Muscle layer of duodenum (tissue), 2 donors: ENCODE measurements around the gene PITPNM1.
"Not testable (repeated sequence)": the region's sequence is repeated elsewhere in the genome, so short reads cannot be mapped to it uniquely, and the experiment has no call there.

Experiments
- H3K27ac ChIP-seq: one replicate; pipeline ENCODE4 v1.7.0; 2013; ENCODE audit warnings: mild to moderate bottlenecking, low read length
- H3K27me3 ChIP-seq: one replicate; pipeline ENCODE4 v1.7.0; 2013; ENCODE audit warnings: low read depth, mild to moderate bottlenecking, control low read depth, low read length
- H3K36me3 ChIP-seq, 2 donors: one replicate each; pipeline ENCODE4 v1.7.0; 2013; ENCODE audit warnings: low read length in 2 of 2, control low read depth in 1 of 2, mild to moderate bottlenecking in 1 of 2; ENCODE audit not compliant: insufficient read depth in 2 of 2, control insufficient read depth in 1 of 2
- H3K4me1 ChIP-seq, 2 donors: one replicate each; pipeline ENCODE4 v1.7.0; 2013; ENCODE audit warnings: low read length in 2 of 2, mild to moderate bottlenecking in 2 of 2, control low read depth in 1 of 2, moderate library complexity in 1 of 2; ENCODE audit not compliant: insufficient read depth in 2 of 2, control insufficient read depth in 1 of 2
- H3K4me3 ChIP-seq, 2 donors: one replicate each; pipeline ENCODE4 v1.7.0; 2013; ENCODE audit warnings: low read length in 2 of 2, low read depth in 1 of 2, mild to moderate bottlenecking in 1 of 2
- H3K9me3 ChIP-seq, 2 donors: one replicate each; pipeline ENCODE4 v1.7.0; 2013; ENCODE audit warnings: low read length in 2 of 2, control low read depth in 1 of 2, mild to moderate bottlenecking in 1 of 2; ENCODE audit not compliant: control insufficient read depth in 1 of 2
- donor health status: healthy.

The PITPNM1 gene

GRCh38 chr11:67504950-67505581 is at the start of gene PITPNM1:
Gene PITPNM1, minus strand, starts transcription at chr11:67505363. Its CDS starts 1,183 bp downstream, at chr11:67504180.
- Histone ChIP-seq H3K4me3 (peak within 1 kb of the TSS; percentile 66), H3K27ac (peak within 1 kb of the TSS; percentile 96), H3K4me1 (peaks cover 11 to 39% of the 10 kb centered on the region in 2 donors), H3K27me3 (no peaks in the 10 kb centered on the region), H3K36me3 (peaks cover 7 to 18% of the 10 kb centered on the region in 2 donors), H3K9me3 (no peaks in the 10 kb centered on the region)

GRCh38 chr11:67551697-67552096 is 46.5 kb upstream of the PITPNM1 start:
- H3K36me3 ChIP-seq, H3K4me3 ChIP-seq, H3K27me3 ChIP-seq, H3K4me1 ChIP-seq, H3K9me3 ChIP-seq, H3K27ac ChIP-seq: not testable (repeated sequence)

- no peaks in the 10 kb centered on the region for H3K4me1 ChIP-seq
- H3K27ac ChIP-seq, result no peak overlapping the region
- no peak overlapping the region for H3K4me3 ChIP-seq
- no peaks in the 10 kb centered on the region for H3K36me3 ChIP-seq
- no peaks in the 10 kb centered on the region for H3K27me3 ChIP-seq
- H3K9me3 ChIP-seq, result no peaks in the 10 kb centered on the region
Observed at GRCh38 chr11:67551127-67551526, 46.0 kb upstream of the PITPNM1 start.

GRCh38 chr11:67548555-67549110 is 43.5 kb upstream of the PITPNM1 start:
- Histone ChIP-seq H3K27me3 (no peaks in the 10 kb centered on the region), H3K4me1 (no peaks in the 10 kb centered on the region), H3K4me3 (no peak overlapping the region), H3K9me3 (no peaks in the 10 kb centered on the region), H3K36me3 (no peaks in the 10 kb centered on the region), H3K27ac (no peak overlapping the region)

- not testable (repeated sequence) for H3K4me1 ChIP-seq, H3K27ac ChIP-seq, H3K9me3 ChIP-seq, H3K36me3 ChIP-seq, H3K4me3 ChIP-seq, H3K27me3 ChIP-seq
Observed at GRCh38 chr11:67548112-67548511, 42.9 kb upstream of the PITPNM1 start.

GRCh38 chr11:67545280-67545679 is 40.1 kb upstream of the PITPNM1 start:
- H3K27me3 ChIP-seq, result no peaks in the 10 kb centered on the region
- H3K9me3 ChIP-seq, result no peaks in the 10 kb centered on the region
- H3K36me3 ChIP-seq, result no peaks in the 10 kb centered on the region
- H3K27ac ChIP-seq, result peak overlapping the region; percentile 16
- H3K4me3 ChIP-seq, result no peak overlapping the region
- no peaks in the 10 kb centered on the region for H3K4me1 ChIP-seq

- H3K4me3 ChIP-seq, result no peak overlapping the region
- no peaks in the 10 kb centered on the region for H3K4me1 ChIP-seq
- no peaks in the 10 kb centered on the region for H3K9me3 ChIP-seq
- no peaks in the 10 kb centered on the region for H3K36me3 ChIP-seq
- H3K27ac ChIP-seq, result peak overlapping the region; percentile 16
- no peaks in the 10 kb centered on the region for H3K27me3 ChIP-seq
Observed at GRCh38 chr11:67544616-67545242, 39.6 kb upstream of the PITPNM1 start.

GRCh38 chr11:67543585-67543984 is 38.4 kb upstream of the PITPNM1 start:
- H3K36me3 ChIP-seq, result no peaks in the 10 kb centered on the region
- H3K4me1 ChIP-seq, result no peaks in the 10 kb centered on the region
- no peak overlapping the region for H3K27ac ChIP-seq
- H3K9me3 ChIP-seq, result no peaks in the 10 kb centered on the region
- H3K27me3 ChIP-seq, result no peaks in the 10 kb centered on the region
- no peak overlapping the region for H3K4me3 ChIP-seq

GRCh38 chr11:67542971-67543370 is 37.8 kb upstream of the PITPNM1 start:
- H3K4me3 ChIP-seq, result no peak overlapping the region
- no peak overlapping the region for H3K27ac ChIP-seq
- no peaks in the 10 kb centered on the region for H3K9me3 ChIP-seq
- peaks cover 3% of the 10 kb centered on the region for H3K27me3 ChIP-seq
- no peaks in the 10 kb centered on the region for H3K4me1 ChIP-seq
- no peaks in the 10 kb centered on the region for H3K36me3 ChIP-seq

- Histone ChIP-seq H3K9me3 (no peaks in the 10 kb centered on the region), H3K36me3 (no peaks in the 10 kb centered on the region), H3K27ac (no peak overlapping the region), H3K27me3 (peaks cover 3% of the 10 kb centered on the region), H3K4me3 (no peak overlapping the region), H3K4me1 (no peaks in the 10 kb centered on the region)
Observed at GRCh38 chr11:67542169-67542568, 37.0 kb upstream of the PITPNM1 start.

GRCh38 chr11:67541198-67541597 is 36.0 kb upstream of the PITPNM1 start:
- H3K27me3 ChIP-seq, result peaks cover 3% of the 10 kb centered on the region

More at GRCh38 chr11:67541198-67541597, 36.0 kb upstream of the PITPNM1 start:
- Histone ChIP-seq H3K4me3 (no peak overlapping the region), H3K9me3 (no peaks in the 10 kb centered on the region), H3K36me3 (no peaks in the 10 kb centered on the region), H3K4me1 (no peaks in the 10 kb centered on the region), H3K27ac (no peak overlapping the region)
